ENCODE measurements around the gene TGM4.

GRCh38 chr3:44832965-44833364 is 41.4 kb upstream of the TGM4 start:
- TF ChIP-seq CTCF (IDR thresholded peaks at IDR 0.05) (no peak), POLR2A (IDR thresholded peaks at IDR 0.05) (no peak)

Measured in Peyer's patch (tissue), 4 donors.